Common myeloid progenitor, CD34-positive (primary cell): ENCODE measurements around the gene CABYR.

Experiments
- CTCF ChIA-PET: fragments of 350-600 bp; sonication (Branson Sonifier 250); formaldehyde crosslinking; loops from one replicate; lab custom pipeline; 2021; ENCODE audit warnings: antibody characterized with exemption; lab: Charles Lee
- POLR2A ChIA-PET: fragments of 350-600 bp; sonication (Branson Sonifier 250); formaldehyde crosslinking; loops from one replicate; lab custom pipeline; 2021; ENCODE audit warnings: antibody characterized with exemption; lab: Charles Lee
- DNase-seq, 3 donors: peaks; one replicate each; pipeline versions ENCODE4 v3.0.0 to v3.0.0-alpha.2; 2013
- H3K27ac ChIP-seq, 2 experiments: 1 replicate in 1 of 2; 2 replicates in 1 of 2; pipeline ENCODE4 v1.7.0; 2013; ENCODE audit warnings: inconsistent platforms in 2 of 2, low read length in 2 of 2, mild to moderate bottlenecking in 2 of 2, low read depth in 1 of 2, moderate library complexity in 1 of 2; ENCODE audit not compliant: severe bottlenecking in 2 of 2, insufficient read depth in 1 of 2, poor library complexity in 1 of 2
- H3K27me3 ChIP-seq, 5 experiments: replicated peaks in 2 of 5; 1 replicate in 3 of 5; 2 replicates in 2 of 5; pipeline versions ENCODE4 v1.6.1 to v1.7.0; 2013; ENCODE audit warnings: low read length in 4 of 5, mild to moderate bottlenecking in 2 of 5, moderate library complexity in 2 of 5, inconsistent platforms in 1 of 5; ENCODE audit not compliant: insufficient read depth in 5 of 5, control insufficient read depth in 4 of 5
- H3K36me3 ChIP-seq, 4 experiments: 1 replicate in 2 of 4; 2 replicates in 2 of 4; pipeline versions ENCODE4 v1.6.1 to v1.7.0; 2013; ENCODE audit warnings: low read length in 3 of 4, control low read depth in 1 of 4, mild to moderate bottlenecking in 1 of 4; ENCODE audit not compliant: control insufficient read depth in 4 of 4, insufficient read depth in 4 of 4
- H3K4me1 ChIP-seq, 4 experiments: 1 replicate in 3 of 4; 2 replicates in 1 of 4; pipeline versions ENCODE4 v1.6.1 to v1.7.1; 2013; ENCODE audit warnings: low read length in 3 of 4, mild to moderate bottlenecking in 3 of 4, control low read depth in 1 of 4, inconsistent platforms in 1 of 4, moderate library complexity in 1 of 4; ENCODE audit not compliant: control insufficient read depth in 4 of 4, insufficient read depth in 4 of 4; ENCODE audit errors: control extremely low read depth in 1 of 4
- H3K4me3 ChIP-seq, 7 experiments: 1 replicate in 4 of 7; 2 replicates in 3 of 7; pipeline versions ENCODE4 v1.5.1 to v1.7.0; 2013; ENCODE audit warnings: mild to moderate bottlenecking in 7 of 7, low read length in 6 of 7, moderate library complexity in 6 of 7, inconsistent platforms in 2 of 7, low read depth in 2 of 7, control low read depth in 1 of 7; ENCODE audit not compliant: insufficient read depth in 4 of 7, control insufficient read depth in 1 of 7; ENCODE audit errors: extremely low read depth in 1 of 7
- H3K9me3 ChIP-seq, 5 experiments: 1 replicate in 4 of 5; 2 replicates in 1 of 5; pipeline versions ENCODE4 v1.6.1 to v1.7.1; 2013; ENCODE audit warnings: low read length in 4 of 5, mild to moderate bottlenecking in 2 of 5, inconsistent platforms in 1 of 5, low read depth in 1 of 5, moderate library complexity in 1 of 5; ENCODE audit not compliant: control insufficient read depth in 4 of 5, insufficient read depth in 2 of 5; ENCODE audit errors: control extremely low read depth in 1 of 5
- WGBS: methylation state at CpG from one replicate; pipeline ENCODE4 v1.1.5; 2013; ENCODE audit not compliant: insufficient coverage; 5-methylcytosine and 5-hydroxymethylcytosine counted together

The CABYR gene

GRCh38 chr18:24127735-24128134 lies 11.1 kb upstream of the CABYR start:
- no peaks in the 10 kb centered on the region for H3K4me1 ChIP-seq
- ChIA-PET CTCF (interaction anchor here (1.1 kb wide), 1 partner anchor 11 kb away, joined by 4 read pairs; the partner anchor contains the start of gene CABYR), POLR2A (no interaction called here)
- no peak overlapping the region for H3K4me3 ChIP-seq
- 92% methylated on average over 2 of the region's 3 CpGs for WGBS
- peaks cover 3 to 50% (median 25%) of the 10 kb centered on the region in 4 experiments for H3K36me3 ChIP-seq
- H3K27ac ChIP-seq, result no peak overlapping the region
- H3K9me3 ChIP-seq, result no peaks in the 10 kb centered on the region
- no peaks in the 10 kb centered on the region for H3K27me3 ChIP-seq
- DNase-seq, result no peak

GRCh38 chr18:24128700-24129099 lies 10.2 kb upstream of the CABYR start:
- CTCF ChIA-PET, result no interaction called here
- H3K36me3 ChIP-seq, result peaks cover 3 to 45% (median 22%) of the 10 kb centered on the region in 4 experiments

GRCh38 chr18:24130494-24130893 lies 8.4 kb upstream of the CABYR start:
- Histone ChIP-seq H3K27ac (no peak overlapping the region), H3K4me1 (no peaks in the 10 kb centered on the region), H3K9me3 (no peaks in the 10 kb centered on the region), H3K4me3 (no peak overlapping the region), H3K36me3 (peaks cover 3 to 35% (median 18%) of the 10 kb centered on the region in 4 experiments), H3K27me3 (no peaks in the 10 kb centered on the region)
- CTCF ChIA-PET, result interaction anchor here (1.1 kb wide), 1 partner anchor 12 kb away, joined by 3 read pairs; no protein-coding TSS in a partner anchor
- DNase-seq, result no peak
- no CpG with 5 or more reads among the region's 2 CpGs for WGBS
- POLR2A ChIA-PET, result no interaction called here

More at GRCh38 chr18:24128700-24129099, 10.2 kb upstream of the CABYR start:
- Histone ChIP-seq H3K9me3 (no peaks in the 10 kb centered on the region), H3K27ac (no peak overlapping the region), H3K4me3 (no peak overlapping the region), H3K4me1 (no peaks in the 10 kb centered on the region), H3K27me3 (no peaks in the 10 kb centered on the region)
- no CpG with 5 or more reads among the region's 4 CpGs for WGBS
- POLR2A ChIA-PET, result no interaction called here
- DNase-seq, result no peak

- no peak overlapping the region for H3K27ac ChIP-seq
- H3K4me3 ChIP-seq, result no peak overlapping the region
- peaks cover 0 to 24% (median 4%) of the 10 kb centered on the region in 5 experiments for H3K27me3 ChIP-seq
- H3K4me1 ChIP-seq, result peaks cover 0 to 13% (median 12%) of the 10 kb centered on the region in 4 experiments
- peaks cover 2 to 7% (median 4%) of the 10 kb centered on the region in 4 experiments for H3K36me3 ChIP-seq
- POLR2A ChIA-PET, result no interaction called here
- DNase-seq, result no peak
- WGBS, result 100% methylated on average over 1 of the region's 3 CpGs
- peaks cover 0 to 4% (median 0%) of the 10 kb centered on the region in 5 experiments for H3K9me3 ChIP-seq
- CTCF ChIA-PET, result interaction anchor here (1.0 kb wide), 1 partner anchor 17 kb away, joined by 3 read pairs; no protein-coding TSS in a partner anchor
Measured at GRCh38 chr18:24136967-24137373, 1.9 kb upstream of the CABYR start.

- H3K4me1 ChIP-seq, result peaks cover 0 to 13% (median 12%) of the 10 kb centered on the region in 4 experiments
- H3K4me3 ChIP-seq, result peak overlapping the region in 6 of 7 experiments; percentile 25 to 73 (median 50)
- ChIA-PET POLR2A (interaction anchor here (0.8 kb wide), 1 partner anchor 13 kb away, joined by 4 read pairs; no protein-coding TSS in a partner anchor), CTCF (interaction anchor here (0.7 to 1.7 kb wide), 3 partner anchors 11 to 313 kb away, joined by 3 to 4 read pairs (median 3); no protein-coding TSS in a partner anchor)
- DNase-seq, result no peak
- peaks cover 0 to 4% (median 0%) of the 10 kb centered on the region in 5 experiments for H3K9me3 ChIP-seq
- WGBS, result 51% methylated on average over 5 of the region's 7 CpGs
- H3K36me3 ChIP-seq, result no peaks in the 10 kb centered on the region
- peaks cover 0 to 24% (median 4%) of the 10 kb centered on the region in 5 experiments for H3K27me3 ChIP-seq
- H3K27ac ChIP-seq, result no peak overlapping the region
Measured at GRCh38 chr18:24138409-24138788, 463 bp upstream of the CABYR start.

GRCh38 chr18:24140697-24141096 lies 1.8 kb downstream of the CABYR start:
- POLR2A ChIA-PET, result no interaction called here
- no CpG with 5 or more reads among the region's 2 CpGs for WGBS
- H3K4me3 ChIP-seq, result no peak overlapping the region

GRCh38 chr18:24142376-24142775 lies 3.5 kb downstream of the CABYR start:
- Histone ChIP-seq H3K9me3 (peaks cover 0 to 4% (median 2%) of the 10 kb centered on the region in 5 experiments), H3K4me1 (peaks cover 0 to 13% (median 12%) of the 10 kb centered on the region in 4 experiments), H3K4me3 (no peak overlapping the region), H3K27ac (no peak overlapping the region), H3K36me3 (no peaks in the 10 kb centered on the region), H3K27me3 (peaks cover 0 to 24% (median 4%) of the 10 kb centered on the region in 5 experiments)
- CTCF ChIA-PET, result interaction anchor here (1.1 kb wide), 1 partner anchor 11 kb away, joined by 3 read pairs; no protein-coding TSS in a partner anchor
- DNase-seq, result no peak
- POLR2A ChIA-PET, result no interaction called here

More at GRCh38 chr18:24140697-24141096, 1.8 kb downstream of the CABYR start:
- no peak for DNase-seq
- Histone ChIP-seq H3K4me1 (peaks cover 0 to 13% (median 12%) of the 10 kb centered on the region in 4 experiments), H3K27me3 (peaks cover 0 to 24% (median 4%) of the 10 kb centered on the region in 5 experiments), H3K36me3 (no peaks in the 10 kb centered on the region), H3K9me3 (peaks cover 0 to 4% (median 0%) of the 10 kb centered on the region in 5 experiments), H3K27ac (no peak overlapping the region)
- CTCF ChIA-PET, result interaction anchor here (0.6 kb wide), 1 partner anchor 106 kb away, joined by 3 read pairs; no protein-coding TSS in a partner anchor
